GM12892 (cell line): ENCODE measurements around the gene GPR176.

Source experiments
- POLR2A ChIP-seq: IDR thresholded peaks from 2 replicates; pipeline ENCODE4 v1.6.1; 2011; ENCODE audit warnings: low read depth, low read length, control low read depth
- POLR2AphosphoS5 ChIP-seq: IDR thresholded peaks from 2 replicates; pipeline ENCODE4 v1.6.1; 2011; ENCODE audit warnings: low read depth, low read length, control low read depth

GRCh38 chr15:39896846-39897245, 23.2 kb downstream of the GPR176 start:
- TF ChIP-seq POLR2A, result no peak
- no peak for TF ChIP-seq POLR2AphosphoS5
